Astrocyte (in vitro differentiated cells and primary cell): ENCODE data around the gene C2CD4A. TPM values are rescaled to one million over a fixed set of nuclear protein-coding genes. Genes with fewer than 3 reads are reported as not detected.

Experiments
- DNase-seq: peaks from one replicate; pipeline ENCODE4 v3.0.0-alpha.2; 2010; ENCODE audit warnings: low read depth
- FAIRE-seq: peaks from 2 replicates; lab custom pipeline; 2011; peaks lifted over from hg19 to GRCh38; lab: Jason Lieb, UNC
- H2AFZ ChIP-seq: 2 replicates; pipeline ENCODE4 v1.6.0; 2012; ENCODE audit warnings: low read depth, low read length, inconsistent platforms
- H3K27ac ChIP-seq: 2 replicates; pipeline ENCODE4 v1.5.1; 2011; ENCODE audit warnings: low read depth, low read length, inconsistent platforms
- H3K27me3 ChIP-seq: 2 replicates; pipeline ENCODE4 v1.6.0; 2011; ENCODE audit warnings: low read length, inconsistent platforms; ENCODE audit not compliant: insufficient read depth
- H3K36me3 ChIP-seq: 2 replicates; pipeline ENCODE4 v1.5.1; 2011; ENCODE audit warnings: low read length, inconsistent platforms; ENCODE audit not compliant: insufficient read depth
- H3K4me1 ChIP-seq: 2 replicates; pipeline ENCODE4 v1.5.1; 2011; ENCODE audit warnings: low read length, inconsistent platforms; ENCODE audit not compliant: insufficient read depth
- H3K4me2 ChIP-seq: 2 replicates; pipeline ENCODE4 v1.6.0; 2012; ENCODE audit warnings: low read length, inconsistent platforms
- H3K4me3 ChIP-seq: 2 replicates; pipeline ENCODE4 v1.5.1; 2011; ENCODE audit warnings: low read depth, mild to moderate bottlenecking, low read length, inconsistent platforms; ENCODE audit not compliant: insufficient read depth
- H3K79me2 ChIP-seq: 2 replicates; pipeline ENCODE4 v1.6.0; 2012; ENCODE audit warnings: mild to moderate bottlenecking, low read length, inconsistent platforms; ENCODE audit not compliant: insufficient read depth
- H3K9ac ChIP-seq: 2 replicates; pipeline ENCODE4 v1.6.0; 2012; ENCODE audit warnings: mild to moderate bottlenecking, low read length, inconsistent platforms
- H3K9me3 ChIP-seq: 2 replicates; pipeline ENCODE4 v1.5.1; 2012; ENCODE audit warnings: low read depth, mild to moderate bottlenecking, low read length, inconsistent platforms; ENCODE audit not compliant: insufficient read depth
- H4K20me1 ChIP-seq: 2 replicates; pipeline ENCODE4 v1.6.0; 2012; ENCODE audit warnings: low read length, inconsistent platforms; ENCODE audit not compliant: insufficient read depth
- H3K27ac Mint-ChIP-seq: one replicate; pipeline ENCODE4 v1.8.0; 2021; ENCODE audit warnings: mild to moderate bottlenecking, mixed read lengths; ENCODE audit not compliant: unreplicated experiment
- H3K27me3 Mint-ChIP-seq: one replicate; pipeline ENCODE4 v1.8.0; 2021; ENCODE audit warnings: low read depth, mixed read lengths; ENCODE audit not compliant: unreplicated experiment
- H3K36me3 Mint-ChIP-seq: one replicate; pipeline ENCODE4 v1.8.0; 2021; ENCODE audit warnings: low read depth, mixed read lengths; ENCODE audit not compliant: unreplicated experiment
- H3K4me1 Mint-ChIP-seq: one replicate; pipeline ENCODE4 v1.8.0; 2021; ENCODE audit warnings: low read depth, mixed read lengths; ENCODE audit not compliant: unreplicated experiment
- H3K4me3 Mint-ChIP-seq: one replicate; pipeline ENCODE4 v1.8.0; 2021; ENCODE audit warnings: mild to moderate bottlenecking, moderate library complexity, mixed read lengths; ENCODE audit not compliant: unreplicated experiment
- H3K9me3 Mint-ChIP-seq: one replicate; pipeline ENCODE4 v1.8.0; 2021; ENCODE audit warnings: mild to moderate bottlenecking, mixed read lengths; ENCODE audit not compliant: unreplicated experiment
- EZH2 ChIP-seq: IDR thresholded peaks from 2 replicates; pipeline ENCODE4 v1.6.1; 2012; ENCODE audit warnings: mild to moderate bottlenecking, low read length, inconsistent platforms; ENCODE audit not compliant: insufficient read depth
- total RNA-seq: library from RNA; stranded (reverse); gene quantifications from 2 replicates; pipeline ENCODE4 v1.2.1, GENCODE V29; 2021
- TF ChIP-seq, protein P1 (sequence below): IDR thresholded peaks from 2 replicates; pipeline ENCODE4 v1.5.1; 2011; ENCODE audit warnings: low read depth, mild to moderate bottlenecking, inconsistent platforms, low read length, moderate library complexity; ENCODE audit not compliant: insufficient read depth

The C2CD4A gene
- total RNA-seq, 1 donor from 2014 or later = not detected

DNA sequence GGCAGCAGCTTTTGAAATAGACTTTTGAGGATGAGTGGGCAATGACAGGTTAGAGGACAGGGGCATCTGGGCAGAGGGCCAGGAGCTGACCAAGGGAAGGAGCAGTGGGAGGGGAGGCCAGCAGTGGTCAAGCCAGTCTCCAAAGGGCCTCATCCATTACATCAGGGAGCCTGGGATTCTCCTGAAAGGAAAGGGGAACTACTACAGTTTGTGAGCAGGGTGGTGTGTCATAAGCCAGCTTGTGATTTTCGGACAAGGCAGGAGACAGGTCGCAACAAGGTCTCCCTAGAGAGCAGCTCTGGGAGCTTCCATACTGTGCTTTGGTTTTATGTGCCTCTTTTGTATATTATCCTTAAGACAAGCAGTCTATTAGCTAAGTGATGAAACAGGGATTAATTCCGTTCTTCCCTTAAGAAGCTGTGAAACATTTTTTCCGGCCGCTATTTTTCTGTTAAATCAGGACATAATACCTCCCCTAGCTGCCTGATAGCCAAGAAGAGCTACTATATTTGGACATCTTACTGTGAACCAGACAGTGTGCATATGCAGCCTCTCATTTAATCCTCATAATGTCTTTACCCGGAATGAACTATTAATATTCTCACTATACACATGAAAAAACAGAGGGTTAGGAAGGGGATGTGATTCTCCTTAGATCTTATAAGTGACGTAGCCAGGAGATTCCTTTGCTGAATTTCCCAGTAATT lies 51.9 kb downstream of the C2CD4A start:
- H4K20me1 ChIP-seq = no peaks in the 10 kb centered on the region
- peaks cover 11% of the 10 kb centered on the region for H3K4me1 ChIP-seq
- H3K27ac ChIP-seq = peak overlapping the region; percentile 91
- Mint-ChIP-seq H3K27me3 (no peaks in the 10 kb centered on the region), H3K4me1 (peaks cover 18% of the 10 kb centered on the region), H3K36me3 (no peaks in the 10 kb centered on the region), H3K27ac (peak overlapping the region; percentile 98), H3K9me3 (peaks cover 1% of the 10 kb centered on the region), H3K4me3 (no peak overlapping the region)
- no peaks in the 10 kb centered on the region for H3K27me3 ChIP-seq
- no peaks in the 10 kb centered on the region for H3K36me3 ChIP-seq
- DNase-seq = no peak
- no peaks in the 10 kb centered on the region for H3K79me2 ChIP-seq
- H2AFZ ChIP-seq = peak overlapping the region; percentile 77
- TF ChIP-seq, protein P1, sequence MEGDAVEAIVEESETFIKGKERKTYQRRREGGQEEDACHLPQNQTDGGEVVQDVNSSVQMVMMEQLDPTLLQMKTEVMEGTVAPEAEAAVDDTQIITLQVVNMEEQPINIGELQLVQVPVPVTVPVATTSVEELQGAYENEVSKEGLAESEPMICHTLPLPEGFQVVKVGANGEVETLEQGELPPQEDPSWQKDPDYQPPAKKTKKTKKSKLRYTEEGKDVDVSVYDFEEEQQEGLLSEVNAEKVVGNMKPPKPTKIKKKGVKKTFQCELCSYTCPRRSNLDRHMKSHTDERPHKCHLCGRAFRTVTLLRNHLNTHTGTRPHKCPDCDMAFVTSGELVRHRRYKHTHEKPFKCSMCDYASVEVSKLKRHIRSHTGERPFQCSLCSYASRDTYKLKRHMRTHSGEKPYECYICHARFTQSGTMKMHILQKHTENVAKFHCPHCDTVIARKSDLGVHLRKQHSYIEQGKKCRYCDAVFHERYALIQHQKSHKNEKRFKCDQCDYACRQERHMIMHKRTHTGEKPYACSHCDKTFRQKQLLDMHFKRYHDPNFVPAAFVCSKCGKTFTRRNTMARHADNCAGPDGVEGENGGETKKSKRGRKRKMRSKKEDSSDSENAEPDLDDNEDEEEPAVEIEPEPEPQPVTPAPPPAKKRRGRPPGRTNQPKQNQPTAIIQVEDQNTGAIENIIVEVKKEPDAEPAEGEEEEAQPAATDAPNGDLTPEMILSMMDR = no peak
- TF ChIP-seq EZH2 = no peak
- H3K4me3 ChIP-seq = peak overlapping the region; percentile 14
- H3K4me2 ChIP-seq = peak overlapping the region; percentile 79
- no peaks in the 10 kb centered on the region for H3K9me3 ChIP-seq
- peak overlapping the region; percentile 71 for H3K9ac ChIP-seq
- FAIRE-seq = no peak

DNA sequence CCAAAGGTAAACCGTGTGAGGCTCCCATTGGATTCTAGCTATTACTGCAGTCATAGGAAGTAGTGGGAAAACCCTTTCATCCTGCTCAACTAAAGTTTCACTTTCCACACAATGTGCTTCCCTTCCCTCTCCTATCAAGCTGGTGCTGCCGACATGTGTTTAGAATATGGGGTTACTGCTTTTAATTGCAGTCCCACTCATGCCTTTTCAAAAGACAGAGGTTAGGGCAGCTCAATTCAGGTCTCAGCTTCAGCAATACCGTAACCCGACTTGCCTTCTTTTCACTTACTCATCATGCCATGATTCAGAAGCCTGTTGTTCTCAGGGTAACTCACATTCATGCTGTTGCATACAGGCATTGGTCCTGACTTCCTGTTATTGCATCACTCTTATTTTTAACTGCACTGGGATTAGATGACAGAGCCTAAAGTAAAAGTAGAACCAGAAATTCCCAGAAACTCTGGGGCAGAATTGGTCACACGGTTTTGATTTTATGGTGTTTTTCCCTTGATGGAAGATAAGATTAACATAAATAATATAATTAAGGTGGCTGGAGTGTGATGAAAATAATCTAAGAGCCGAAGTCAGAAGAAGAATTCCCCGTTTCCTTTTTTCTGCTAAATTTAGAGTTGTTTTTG lies 52.6 kb downstream of the C2CD4A start:
- DNase-seq = peak; percentile 97
- H3K4me2 ChIP-seq = peak overlapping the region; percentile 79
- peak overlapping the region; percentile 77 for H2AFZ ChIP-seq
- no peaks in the 10 kb centered on the region for H4K20me1 ChIP-seq
- H3K4me3 ChIP-seq = peak overlapping the region; percentile 14
- Mint-ChIP-seq H3K27ac (peak overlapping the region; percentile 98), H3K4me1 (peaks cover 18% of the 10 kb centered on the region), H3K36me3 (no peaks in the 10 kb centered on the region), H3K9me3 (peaks cover 1% of the 10 kb centered on the region), H3K4me3 (no peak overlapping the region), H3K27me3 (no peaks in the 10 kb centered on the region)
- H3K27me3 ChIP-seq = no peaks in the 10 kb centered on the region
- peaks cover 11% of the 10 kb centered on the region for H3K4me1 ChIP-seq
- H3K9me3 ChIP-seq = no peaks in the 10 kb centered on the region
- H3K36me3 ChIP-seq = no peaks in the 10 kb centered on the region
- no peak for TF ChIP-seq EZH2
- TF ChIP-seq, protein P1 = no peak
- H3K79me2 ChIP-seq = no peaks in the 10 kb centered on the region
- peak overlapping the region; percentile 71 for H3K9ac ChIP-seq
- peak overlapping the region; percentile 91 for H3K27ac ChIP-seq
- peak; percentile 93 for FAIRE-seq
